Keratinocyte (primary cell): ENCODE measurements around the gene TRIM29.

ENCODE experiments used
- EZH2 ChIP-seq: IDR thresholded peaks from one replicate; pipeline ENCODE4 v1.6.1; 2012; ENCODE audit warnings: inconsistent platforms, mild to moderate bottlenecking, low read length, moderate library complexity
- TF ChIP-seq, protein P1 (sequence below), 3 experiments: IDR thresholded peaks in 1 of 3; conservative IDR thresholded peaks in 1 of 3; optimal IDR thresholded peaks in 1 of 3; 2 replicates in 2 of 3; 3 replicates in 1 of 3; pipeline versions ENCODE3 to v1.5.1; 2011; ENCODE audit warnings: low read length in 3 of 3, mild to moderate bottlenecking in 3 of 3, moderate library complexity in 2 of 3, control low read depth in 1 of 3, inconsistent platforms in 1 of 3; ENCODE audit not compliant: insufficient read depth in 2 of 3; ENCODE audit errors: extremely low read depth in 1 of 3

DNA sequence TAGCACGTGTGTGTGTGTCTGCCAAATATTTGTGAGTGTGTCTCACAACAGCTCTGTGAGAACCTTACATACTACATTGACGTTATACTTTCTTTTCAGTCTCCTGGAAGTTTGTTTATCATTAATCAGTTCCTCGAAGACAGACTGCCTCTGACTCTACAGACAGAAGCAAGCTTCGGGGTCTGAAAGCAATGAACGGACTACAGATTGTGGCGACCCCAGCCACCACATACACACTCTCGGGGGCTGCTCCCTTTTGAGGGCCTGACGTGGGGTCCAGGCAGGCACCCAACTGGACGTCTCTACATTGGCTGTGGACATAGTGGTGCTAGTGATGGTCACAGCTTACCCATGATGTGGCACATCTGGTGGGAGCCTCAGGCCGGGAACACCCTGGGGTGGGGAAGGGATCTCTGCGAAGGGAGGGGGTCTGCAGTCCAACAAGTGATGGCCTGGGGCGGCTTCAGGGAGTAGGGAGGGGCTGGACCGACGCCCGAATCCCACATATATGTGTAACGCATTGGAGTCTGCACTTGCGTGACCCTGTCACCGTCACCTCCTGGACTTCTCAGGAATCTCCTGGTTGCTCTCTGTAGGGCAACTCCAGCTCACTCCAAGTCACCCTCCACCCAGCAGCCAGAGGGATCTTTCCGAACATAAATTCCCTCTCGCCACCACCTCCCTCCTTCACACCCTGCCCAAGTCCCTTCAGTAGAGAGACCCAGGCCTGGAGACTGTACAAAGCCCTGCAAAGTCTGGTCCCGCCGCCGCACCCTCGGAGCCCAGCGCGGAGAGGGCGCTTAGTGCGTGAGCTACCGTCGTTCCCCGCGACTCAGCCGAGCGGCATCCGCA is 30.4 kb upstream of the TRIM29 start:
- TF ChIP-seq, protein P1, sequence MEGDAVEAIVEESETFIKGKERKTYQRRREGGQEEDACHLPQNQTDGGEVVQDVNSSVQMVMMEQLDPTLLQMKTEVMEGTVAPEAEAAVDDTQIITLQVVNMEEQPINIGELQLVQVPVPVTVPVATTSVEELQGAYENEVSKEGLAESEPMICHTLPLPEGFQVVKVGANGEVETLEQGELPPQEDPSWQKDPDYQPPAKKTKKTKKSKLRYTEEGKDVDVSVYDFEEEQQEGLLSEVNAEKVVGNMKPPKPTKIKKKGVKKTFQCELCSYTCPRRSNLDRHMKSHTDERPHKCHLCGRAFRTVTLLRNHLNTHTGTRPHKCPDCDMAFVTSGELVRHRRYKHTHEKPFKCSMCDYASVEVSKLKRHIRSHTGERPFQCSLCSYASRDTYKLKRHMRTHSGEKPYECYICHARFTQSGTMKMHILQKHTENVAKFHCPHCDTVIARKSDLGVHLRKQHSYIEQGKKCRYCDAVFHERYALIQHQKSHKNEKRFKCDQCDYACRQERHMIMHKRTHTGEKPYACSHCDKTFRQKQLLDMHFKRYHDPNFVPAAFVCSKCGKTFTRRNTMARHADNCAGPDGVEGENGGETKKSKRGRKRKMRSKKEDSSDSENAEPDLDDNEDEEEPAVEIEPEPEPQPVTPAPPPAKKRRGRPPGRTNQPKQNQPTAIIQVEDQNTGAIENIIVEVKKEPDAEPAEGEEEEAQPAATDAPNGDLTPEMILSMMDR (optimal IDR thresholded peaks at IDR 0.05 in 1 of 3, IDR thresholded peaks at IDR 0.05 in 1 of 3, conservative IDR thresholded peaks at IDR 0.05 in 1 of 3; ENCODE audit: extremely low read depth in 1 of 3, insufficient read depth in 2 of 3, low read length in 3 of 3) = no peak
- TF ChIP-seq EZH2 = no peak
